Osteoblast (primary cell): Measurements from ENCODE around the gene SLIT3. TPM values are rescaled to one million over a fixed set of nuclear protein-coding genes. Genes with fewer than 3 reads are reported as not detected.
A peak's percentile ranks its signal among the peaks of the same experiment; 100 is the strongest.

Experiments
- DNase-seq: peaks from one replicate; pipeline ENCODE4 v3.0.0; 2011; ENCODE audit warnings: low spot score, mixed read lengths; ENCODE audit not compliant: insufficient read length; ENCODE audit errors: missing footprints
- H2AFZ ChIP-seq: 2 replicates; pipeline ENCODE4 v1.6.0; 2011; ENCODE audit warnings: mild to moderate bottlenecking, low read length
- H3K27ac ChIP-seq: 2 replicates; pipeline ENCODE4 v1.5.1; 2011; ENCODE audit warnings: mild to moderate bottlenecking, low read depth, low read length, moderate library complexity
- H3K27me3 ChIP-seq: 2 replicates; pipeline ENCODE4 v1.6.0; 2012; ENCODE audit warnings: mild to moderate bottlenecking, control low read depth, inconsistent platforms, low read length, moderate library complexity; ENCODE audit not compliant: insufficient read depth
- H3K36me3 ChIP-seq: 2 replicates; pipeline ENCODE4 v1.5.1; 2011; ENCODE audit warnings: mild to moderate bottlenecking, low read length, control low read depth, moderate library complexity; ENCODE audit not compliant: insufficient read depth
- H3K4me1 ChIP-seq: 2 replicates; pipeline ENCODE4 v1.5.1; 2011; ENCODE audit warnings: mild to moderate bottlenecking, low read length, control low read depth, moderate library complexity; ENCODE audit not compliant: insufficient read depth
- H3K4me2 ChIP-seq: 2 replicates; pipeline ENCODE4 v1.6.0; 2011; ENCODE audit warnings: mild to moderate bottlenecking, low read length; ENCODE audit not compliant: insufficient read depth
- H3K4me3 ChIP-seq: fragments of 200-600 bp; sonication (generic); 3 replicates; pipeline ENCODE4 v1.5.1; 2012; ENCODE audit warnings: mild to moderate bottlenecking, low read length, inconsistent platforms; ENCODE audit not compliant: insufficient read depth
- H3K79me2 ChIP-seq: 2 replicates; pipeline ENCODE4 v1.6.0; 2012; ENCODE audit warnings: mild to moderate bottlenecking, low read length, control low read depth, inconsistent platforms; ENCODE audit not compliant: insufficient read depth
- H3K9me3 ChIP-seq: 2 replicates; pipeline ENCODE4 v1.5.1; 2011; ENCODE audit warnings: low read depth, low read length, control low read depth
- H4K20me1 ChIP-seq: 2 replicates; pipeline ENCODE4 v1.6.0; 2012; ENCODE audit warnings: mild to moderate bottlenecking, low read length, control low read depth; ENCODE audit not compliant: insufficient read depth
- total RNA-seq: library from RNA; depleted of rRNA; stranded (reverse); fragments of >200 nt; gene quantifications from 2 replicates; pipeline ENCODE4 v1.2.3, GENCODE V29; 2012
- TF ChIP-seq, protein P1 (sequence below): IDR thresholded peaks from 2 replicates; pipeline ENCODE4 v1.5.1; 2011; ENCODE audit warnings: mild to moderate bottlenecking, low read depth, low read length, moderate library complexity; ENCODE audit errors: extremely low read depth

Gene SLIT3
- total RNA-seq, 1 donor: 37.6 TPM

DNA sequence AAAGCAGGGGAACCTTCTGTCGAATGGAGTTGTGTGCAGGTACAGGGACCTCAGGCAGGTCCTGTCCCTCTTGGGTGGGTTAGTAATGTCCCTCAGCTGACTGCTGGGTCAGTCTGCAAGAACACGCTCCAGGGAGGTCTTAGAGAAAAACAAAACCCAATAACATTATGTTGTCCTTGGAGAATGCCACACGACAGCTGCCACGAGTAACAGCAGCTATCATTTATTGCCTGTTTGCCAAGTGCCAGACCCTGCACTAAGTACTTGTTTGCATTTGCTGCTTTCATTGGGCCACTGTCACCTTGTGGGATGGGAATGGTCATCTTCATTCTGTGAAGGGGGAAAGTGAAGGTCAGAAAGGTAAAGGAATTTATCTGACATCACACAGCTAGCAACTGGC, 310.3 kb downstream of the SLIT3 start:
- no peak overlapping the region for H3K4me2 ChIP-seq
- H3K4me3 ChIP-seq: no peak overlapping the region
- H3K9me3 ChIP-seq: no peaks in the 10 kb centered on the region
- H2AFZ ChIP-seq: no peak overlapping the region
- no peaks in the 10 kb centered on the region for H3K79me2 ChIP-seq
- H3K36me3 ChIP-seq: no peaks in the 10 kb centered on the region
- no peaks in the 10 kb centered on the region for H4K20me1 ChIP-seq
- TF ChIP-seq, protein P1, sequence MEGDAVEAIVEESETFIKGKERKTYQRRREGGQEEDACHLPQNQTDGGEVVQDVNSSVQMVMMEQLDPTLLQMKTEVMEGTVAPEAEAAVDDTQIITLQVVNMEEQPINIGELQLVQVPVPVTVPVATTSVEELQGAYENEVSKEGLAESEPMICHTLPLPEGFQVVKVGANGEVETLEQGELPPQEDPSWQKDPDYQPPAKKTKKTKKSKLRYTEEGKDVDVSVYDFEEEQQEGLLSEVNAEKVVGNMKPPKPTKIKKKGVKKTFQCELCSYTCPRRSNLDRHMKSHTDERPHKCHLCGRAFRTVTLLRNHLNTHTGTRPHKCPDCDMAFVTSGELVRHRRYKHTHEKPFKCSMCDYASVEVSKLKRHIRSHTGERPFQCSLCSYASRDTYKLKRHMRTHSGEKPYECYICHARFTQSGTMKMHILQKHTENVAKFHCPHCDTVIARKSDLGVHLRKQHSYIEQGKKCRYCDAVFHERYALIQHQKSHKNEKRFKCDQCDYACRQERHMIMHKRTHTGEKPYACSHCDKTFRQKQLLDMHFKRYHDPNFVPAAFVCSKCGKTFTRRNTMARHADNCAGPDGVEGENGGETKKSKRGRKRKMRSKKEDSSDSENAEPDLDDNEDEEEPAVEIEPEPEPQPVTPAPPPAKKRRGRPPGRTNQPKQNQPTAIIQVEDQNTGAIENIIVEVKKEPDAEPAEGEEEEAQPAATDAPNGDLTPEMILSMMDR: no peak
- no peak for DNase-seq
- no peak overlapping the region for H3K27ac ChIP-seq
- H3K4me1 ChIP-seq: peaks cover 10% of the 10 kb centered on the region
- peaks cover 4% of the 10 kb centered on the region for H3K27me3 ChIP-seq

DNA sequence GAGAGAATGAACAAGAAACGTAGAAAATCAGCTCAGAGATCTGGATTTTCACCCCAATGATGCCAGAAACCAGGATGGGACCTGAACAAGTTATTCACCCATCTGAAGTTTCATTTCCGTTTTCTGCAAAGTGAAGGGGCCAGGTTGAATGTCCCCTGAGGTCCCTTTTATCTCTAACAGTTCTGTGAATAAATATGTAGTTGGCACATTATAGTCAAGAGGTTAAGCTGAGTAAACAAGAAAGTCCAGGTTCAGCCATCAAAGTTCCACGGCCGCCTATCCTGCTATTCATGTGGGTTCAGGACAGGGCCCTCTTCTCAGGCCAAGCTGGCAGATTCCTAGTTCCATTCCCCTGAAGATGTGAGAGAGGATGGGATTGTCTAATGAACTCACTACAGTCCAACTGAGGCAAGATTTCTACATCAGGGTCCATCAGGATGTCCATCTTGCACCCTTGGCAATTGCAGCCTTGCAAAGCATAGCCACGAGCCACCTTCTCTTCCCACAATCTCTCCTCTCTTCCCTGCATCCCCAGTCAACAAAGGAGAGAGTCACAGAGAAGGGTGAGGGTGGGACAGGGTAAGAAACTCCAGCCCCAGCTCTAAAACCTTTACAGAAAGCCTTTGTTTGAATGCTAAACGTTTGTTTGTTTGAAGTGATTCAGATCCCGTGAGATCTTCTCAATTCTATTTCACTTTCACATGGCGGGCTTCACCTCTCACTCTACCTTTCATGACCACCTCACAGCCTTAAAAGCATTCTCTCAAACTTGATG, 311.0 kb downstream of the SLIT3 start:
- Histone ChIP-seq H3K36me3 (no peaks in the 10 kb centered on the region), H3K4me2 (no peak overlapping the region), H4K20me1 (no peaks in the 10 kb centered on the region), H2AFZ (no peak overlapping the region), H3K27ac (no peak overlapping the region), H3K27me3 (peaks cover 4% of the 10 kb centered on the region), H3K79me2 (no peaks in the 10 kb centered on the region), H3K4me3 (no peak overlapping the region), H3K9me3 (no peaks in the 10 kb centered on the region), H3K4me1 (peaks cover 10% of the 10 kb centered on the region)
- no peak for DNase-seq
- TF ChIP-seq, protein P1: no peak

DNA sequence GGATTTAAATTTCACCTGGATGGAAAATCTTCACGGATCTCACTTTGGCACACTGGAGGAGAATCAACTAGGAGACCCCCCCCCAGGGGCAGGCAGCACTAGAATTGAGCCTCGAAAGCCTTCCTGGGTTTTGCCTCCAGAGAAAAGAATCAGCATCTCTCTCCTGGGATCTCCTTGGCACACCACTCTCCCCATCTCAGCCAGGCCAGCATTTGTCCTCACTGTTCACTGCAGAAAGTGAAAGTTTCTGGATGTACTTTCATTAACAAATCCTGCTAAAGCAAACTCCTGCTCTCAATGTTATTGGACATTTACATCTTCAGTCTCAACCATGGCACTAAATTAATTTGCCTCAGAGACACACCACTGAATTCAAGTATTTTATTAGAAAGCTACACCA, 312.2 kb downstream of the SLIT3 start:
- no peaks in the 10 kb centered on the region for H3K36me3 ChIP-seq
- peaks cover 10% of the 10 kb centered on the region for H3K4me1 ChIP-seq
- H2AFZ ChIP-seq: no peak overlapping the region
- no peaks in the 10 kb centered on the region for H4K20me1 ChIP-seq
- H3K79me2 ChIP-seq: no peaks in the 10 kb centered on the region
- H3K4me2 ChIP-seq: no peak overlapping the region
- TF ChIP-seq, protein P1: no peak
- no peak for DNase-seq
- no peak overlapping the region for H3K4me3 ChIP-seq
- H3K27me3 ChIP-seq: peaks cover 4% of the 10 kb centered on the region
- no peak overlapping the region for H3K27ac ChIP-seq
- no peaks in the 10 kb centered on the region for H3K9me3 ChIP-seq

DNA sequence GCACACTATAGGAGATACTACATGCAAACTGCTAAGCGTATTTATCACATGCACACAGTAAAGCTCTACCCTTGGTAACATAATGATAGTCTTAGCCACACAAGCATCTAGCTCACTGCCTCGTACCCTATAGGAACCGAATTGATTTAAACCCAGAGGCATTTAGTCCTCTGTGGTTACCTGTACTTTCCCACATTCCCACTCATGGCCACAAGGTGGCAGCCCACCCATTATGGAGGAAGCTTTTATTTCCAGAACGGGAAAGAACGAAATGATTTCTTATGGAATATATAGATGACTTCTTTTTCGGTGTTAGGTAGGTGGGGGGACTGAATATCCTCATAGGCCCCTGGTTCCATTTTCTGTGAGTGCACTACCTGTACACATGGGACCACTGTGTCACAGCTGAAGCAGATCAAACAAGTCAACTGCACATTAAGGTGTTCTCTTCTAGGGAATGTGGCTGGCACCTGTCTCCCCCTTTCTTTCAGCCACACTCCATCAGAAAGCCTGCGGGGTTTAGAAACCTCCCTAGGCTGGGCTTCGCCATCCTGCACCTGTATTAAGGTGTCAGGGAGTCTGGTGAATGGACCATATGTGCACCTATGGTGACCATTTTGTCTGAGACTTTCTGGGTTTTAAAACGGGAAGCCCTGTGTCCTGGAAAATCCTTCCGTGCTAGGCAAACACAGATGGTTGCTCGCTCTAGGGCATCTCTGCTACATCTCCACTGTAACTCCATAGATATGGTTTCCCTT, 313.2 kb downstream of the SLIT3 start:
- Histone ChIP-seq H4K20me1 (no peaks in the 10 kb centered on the region), H2AFZ (no peak overlapping the region), H3K4me3 (no peak overlapping the region), H3K4me1 (peaks cover 10% of the 10 kb centered on the region), H3K27ac (no peak overlapping the region), H3K4me2 (peak overlapping the region; percentile 58), H3K27me3 (peaks cover 4% of the 10 kb centered on the region), H3K79me2 (no peaks in the 10 kb centered on the region), H3K9me3 (no peaks in the 10 kb centered on the region), H3K36me3 (no peaks in the 10 kb centered on the region)
- TF ChIP-seq, protein P1: peak; percentile 92
- no peak for DNase-seq
